ENCODE measurements around the gene PAPSS2.

GRCh38 chr10:87654212-87654611 is 5.5 kb upstream of the PAPSS2 start:
- no peak for TF ChIP-seq FOS (IDR thresholded peaks at IDR 0.05; ENCODE audit: borderline replicate concordance, insufficient read depth, low read length)
- no peak for TF ChIP-seq JUN (IDR thresholded peaks at IDR 0.05; ENCODE audit: borderline replicate concordance, insufficient read depth, insufficient read length, low read depth)
- no peak for TF ChIP-seq CTCF (IDR thresholded peaks at IDR 0.05; ENCODE audit: extremely low read depth in 1 of 2, insufficient read depth in 1 of 2, low read depth in 1 of 2, low read length in 2 of 2)
- TF ChIP-seq POLR2A (IDR thresholded peaks at IDR 0.05; ENCODE audit: low read depth, low read length), result no peak
- TF ChIP-seq EZH2 (IDR thresholded peaks at IDR 0.05; ENCODE audit: borderline replicate concordance, low read depth, low read length, severe bottlenecking), result no peak
- TF ChIP-seq MYC (IDR thresholded peaks at IDR 0.05; ENCODE audit: low read depth, low read length), result no peak
- no peak for TF ChIP-seq POLR2AphosphoS5 (IDR thresholded peaks at IDR 0.05; ENCODE audit: insufficient read depth, low read depth, low read length)
- TF ChIP-seq GATA2 (IDR thresholded peaks at IDR 0.05; ENCODE audit: insufficient read depth, insufficient read length, low read depth, low read length), result no peak
- TF ChIP-seq MAX (IDR thresholded peaks at IDR 0.05; ENCODE audit: insufficient read depth, insufficient read length), result no peak

Data from endothelial cell of umbilical vein (primary cell).